Endothelial cell of umbilical vein (primary cell): Measurements from ENCODE around the gene LIMK2. TPM values are rescaled to one million over a fixed set of nuclear protein-coding genes. Genes with fewer than 3 reads are reported as not detected.

Experiments used
- BruUV-seq: library from RNA; stranded (reverse); fragments of 400-500 nt; replicated peaks from 2 replicates; lab custom pipeline; 2021; lab: Mats Ljungman, UMichigan
- CTCF ChIA-PET: fragments of 300-600, 350-600 bp; sonication (Branson Sonifier 250); formaldehyde crosslinking; loops from one replicate; lab custom pipeline; 2021; ENCODE audit warnings: antibody characterized with exemption, inconsistent platforms; lab: Charles Lee
- POLR2A ChIA-PET: fragments of 300-600, 350-600 bp; sonication (Branson Sonifier 250); formaldehyde crosslinking; loops from one replicate; lab custom pipeline; 2021; ENCODE audit warnings: antibody characterized with exemption, inconsistent platforms; lab: Charles Lee
- DNase-seq: peaks from one replicate; pipeline ENCODE4 v3.0.0-alpha.2; 2011; ENCODE audit warnings: low read depth, low spot score
- FAIRE-seq: peaks from 2 replicates; lab custom pipeline; 2011; peaks lifted over from hg19 to GRCh38; lab: Jason Lieb, UNC
- H2AFZ ChIP-seq: 2 replicates; pipeline ENCODE4 v1.6.0; 2012; ENCODE audit warnings: low read depth, low read length, control low read depth, inconsistent platforms
- H3K27ac ChIP-seq: 2 replicates; pipeline ENCODE4 v1.5.1; 2011; ENCODE audit warnings: low read depth, mild to moderate bottlenecking, control low read depth, low read length, moderate library complexity; ENCODE audit not compliant: insufficient read depth
- H3K27me3 ChIP-seq, 2 experiments: 2 replicates each; pipeline versions ENCODE4 v1.6.0 to v1.6.1; 2011; ENCODE audit warnings: low read length in 2 of 2, mixed read lengths in 1 of 2; ENCODE audit not compliant: control insufficient read depth in 2 of 2, insufficient read depth in 2 of 2
- H3K36me3 ChIP-seq, 2 experiments: 2 replicates in 1 of 2; 3 replicates in 1 of 2; pipeline ENCODE4 v1.5.1; 2011; ENCODE audit warnings: low read length in 2 of 2, mild to moderate bottlenecking in 1 of 2, moderate library complexity in 1 of 2; ENCODE audit not compliant: control insufficient read depth in 2 of 2, insufficient read depth in 2 of 2; ENCODE audit errors: extremely low read depth in 1 of 2
- H3K4me1 ChIP-seq: 3 replicates; pipeline ENCODE4 v1.5.1; 2011; ENCODE audit warnings: mild to moderate bottlenecking, low read length; ENCODE audit not compliant: control insufficient read depth, insufficient read depth; ENCODE audit errors: extremely low read depth
- H3K4me2 ChIP-seq: 2 replicates; pipeline ENCODE4 v1.6.1; 2011; ENCODE audit warnings: low read length, control low read depth, mixed read lengths; ENCODE audit not compliant: insufficient read depth
- H3K4me3 ChIP-seq, 3 experiments: fragments of 200-600 bp in 1 of 3; sonication (generic), shearing (Covaris generic) in 1 of 3; replicated peaks in 1 of 3; 2 replicates each; pipeline ENCODE4 v1.5.1; 2011 to 2016; ENCODE audit warnings: control low read depth in 3 of 3, low read length in 3 of 3, mild to moderate bottlenecking in 2 of 3, inconsistent platforms in 1 of 3, low read depth in 1 of 3, moderate library complexity in 1 of 3; ENCODE audit not compliant: insufficient read depth in 1 of 3
- H3K79me2 ChIP-seq: 2 replicates; pipeline ENCODE4 v1.6.0; 2012; ENCODE audit warnings: low read length, inconsistent platforms; ENCODE audit not compliant: control insufficient read depth, insufficient read depth
- H3K9ac ChIP-seq: replicated peaks from 2 replicates; pipeline ENCODE3; 2011; ENCODE audit warnings: low read length, control low read depth; ENCODE audit not compliant: insufficient read depth; ENCODE audit errors: extremely low read depth
- H3K9me1 ChIP-seq: replicated peaks from 3 replicates; pipeline ENCODE4 v1.6.0; 2011; ENCODE audit warnings: mild to moderate bottlenecking, low read length; ENCODE audit not compliant: control insufficient read depth, insufficient read depth; ENCODE audit errors: extremely low read depth
- H3K9me3 ChIP-seq: replicated peaks from 2 replicates; pipeline ENCODE4 v1.5.1; 2012; ENCODE audit warnings: low read length, inconsistent platforms; ENCODE audit not compliant: control insufficient read depth, insufficient read depth
- H4K20me1 ChIP-seq: replicated peaks from 2 replicates; pipeline ENCODE3; 2011; ENCODE audit warnings: mild to moderate bottlenecking, low read length; ENCODE audit not compliant: control insufficient read depth, insufficient read depth; ENCODE audit errors: extremely low read depth
- CTCF ChIP-seq, 2 donors: IDR thresholded peaks; 1 replicate in 1 of 2; 2 replicates in 1 of 2; pipeline ENCODE4 v1.5.1; 2011; ENCODE audit warnings: low read length in 2 of 2, mild to moderate bottlenecking in 2 of 2, moderate library complexity in 2 of 2, control low read depth in 1 of 2, inconsistent platforms in 1 of 2, low read depth in 1 of 2; ENCODE audit not compliant: insufficient read depth in 1 of 2; ENCODE audit errors: extremely low read depth in 1 of 2
- EZH2 ChIP-seq: IDR thresholded peaks from 2 replicates; pipeline ENCODE4 v1.6.1; 2012; ENCODE audit warnings: borderline replicate concordance, low read depth, mild to moderate bottlenecking, moderate library complexity, low read length, inconsistent platforms; ENCODE audit not compliant: severe bottlenecking
- FOS ChIP-seq: IDR thresholded peaks from 2 replicates; pipeline ENCODE4 v1.6.1; 2011; ENCODE audit warnings: mild to moderate bottlenecking, low read length, moderate library complexity, borderline replicate concordance; ENCODE audit not compliant: insufficient read depth
- GATA2 ChIP-seq: IDR thresholded peaks from 2 replicates; pipeline ENCODE4 v1.7.0; 2011; ENCODE audit warnings: low read depth, mild to moderate bottlenecking, moderate library complexity, mixed read lengths, low read length; ENCODE audit not compliant: insufficient read length, insufficient read depth
- JUN ChIP-seq: IDR thresholded peaks from 2 replicates; pipeline ENCODE4 v1.6.1; 2011; ENCODE audit warnings: borderline replicate concordance, low read depth; ENCODE audit not compliant: insufficient read length, insufficient read depth
- MAX ChIP-seq: IDR thresholded peaks from 2 replicates; pipeline ENCODE4 v1.6.1; 2011; ENCODE audit not compliant: insufficient read depth, insufficient read length
- MYC ChIP-seq: IDR thresholded peaks from one replicate; pipeline ENCODE4 v1.6.1; 2011; ENCODE audit warnings: mild to moderate bottlenecking, low read depth, low read length
- POLR2A ChIP-seq: IDR thresholded peaks from 2 replicates; pipeline ENCODE4 v1.6.1; 2012; ENCODE audit warnings: low read depth, mild to moderate bottlenecking, control low read depth, low read length
- POLR2AphosphoS5 ChIP-seq: IDR thresholded peaks from 2 replicates; pipeline ENCODE4 v1.6.1; 2012; ENCODE audit warnings: low read depth, mild to moderate bottlenecking, control low read depth, low read length, moderate library complexity; ENCODE audit not compliant: insufficient read depth
- dilution Hi-C: fragments of 300-500 bp; cut with MboI; formaldehyde crosslinking; loops from one replicate; pipeline ENCODE4 v1.15.0; 2019; ENCODE audit warnings: low sequenced_read_pairs; ENCODE audit not compliant: extremely low pct_ligation_motif_present
- intact Hi-C: fragments of 100-400 bp; cut with micrococcal nuclease; formaldehyde crosslinking; loops from one replicate; pipeline ENCODE4 v1.10.0; 2022
- polyA plus RNA-seq, 4 experiments: library from polyadenylated mRNA; depleted of rRNA in 3 of 4; stranded (reverse) in 3 of 4; unstranded in 1 of 4; fragments of >200 nt; gene quantifications; 2 replicates each; pipeline versions ENCODE4 v1.2.1 to v1.2.3, GENCODE V29; 2011 to 2012; ENCODE audit warnings: missing spikeins in 1 of 4
- total RNA-seq: library from RNA; stranded (reverse); gene quantifications from 2 replicates; pipeline ENCODE4 v1.2.3, GENCODE V29; 2021

LIMK2 gene
- total and polyA plus RNA-seq, 2 donors (not counting 3 experiments of a cell fraction or from before 2014, with no cell fraction given) = 23.2 to 76.7 TPM

- ChIA-PET CTCF (interaction anchor here (1.5 to 14.3 kb wide), 3 partner anchors 22 to 143 kb away, joined by 6 to 169 read pairs (median 8); partner anchors contain the start of genes LIMK2 and SELENOM), POLR2A (no interaction called here)
- TF ChIP-seq POLR2AphosphoS5 (no peak), MYC (no peak), FOS (no peak), CTCF (IDR thresholded peaks at IDR 0.05; ENCODE audit: extremely low read depth in 1 of 2, insufficient read depth in 1 of 2, low read depth in 1 of 2, low read length in 2 of 2) (no peak), POLR2A (no peak), JUN (no peak), EZH2 (no peak), GATA2 (no peak), MAX (no peak)
- Histone ChIP-seq H3K9ac (no peak overlapping the region), H3K4me3 (no peak overlapping the region), H2AFZ (no peak overlapping the region), H3K4me2 (no peak overlapping the region), H3K27ac (no peak overlapping the region), H3K4me1 (peaks cover 14% of the 10 kb centered on the region), H3K27me3 (no peaks in the 10 kb centered on the region), H3K36me3 (peaks cover 4% of the 10 kb centered on the region in 2 experiments), H4K20me1 (no peaks in the 10 kb centered on the region), H3K79me2 (peaks cover 50% of the 10 kb centered on the region), H3K9me1 (no peaks in the 10 kb centered on the region), H3K9me3 (no peaks in the 10 kb centered on the region)
- intact Hi-C loops (no loop called here), dilution Hi-C loops (no loop called here)
- no peak for FAIRE-seq
- DNase-seq = no peak
- no TSS peak for BruUV-seq
Observed at GRCh38 chr22:31250740-31251600, 38.9 kb downstream of the LIMK2 start.
